HUES6 (cell line): Measurements from ENCODE around the gene UGT1A4.

Experiments used
- H3K27ac ChIP-seq: 2 replicates; pipeline ENCODE4 v1.7.0; 2013; ENCODE audit warnings: low read depth, mild to moderate bottlenecking, low read length, inconsistent platforms
- H3K27me3 ChIP-seq: 2 replicates; pipeline ENCODE4 v1.6.1; 2013; ENCODE audit warnings: low read length; ENCODE audit not compliant: control insufficient read depth, insufficient read depth
- H3K36me3 ChIP-seq: 2 replicates; pipeline ENCODE4 v1.6.1; 2013; ENCODE audit warnings: low read length; ENCODE audit not compliant: control insufficient read depth, insufficient read depth
- H3K4me1 ChIP-seq: 2 replicates; pipeline ENCODE4 v1.6.1; 2013; ENCODE audit warnings: low read length; ENCODE audit not compliant: control insufficient read depth, insufficient read depth
- H3K4me3 ChIP-seq: 2 replicates; pipeline ENCODE4 v1.5.1; 2013; ENCODE audit warnings: low read depth, low read length
- H3K9ac ChIP-seq: one replicate; pipeline ENCODE4 v1.6.1; 2013; ENCODE audit warnings: mild to moderate bottlenecking, low read length
- H3K9me3 ChIP-seq: 2 replicates; pipeline ENCODE4 v1.6.1; 2013; ENCODE audit warnings: low read depth, low read length; ENCODE audit not compliant: control insufficient read depth, insufficient read depth

The UGT1A4 gene

DNA sequence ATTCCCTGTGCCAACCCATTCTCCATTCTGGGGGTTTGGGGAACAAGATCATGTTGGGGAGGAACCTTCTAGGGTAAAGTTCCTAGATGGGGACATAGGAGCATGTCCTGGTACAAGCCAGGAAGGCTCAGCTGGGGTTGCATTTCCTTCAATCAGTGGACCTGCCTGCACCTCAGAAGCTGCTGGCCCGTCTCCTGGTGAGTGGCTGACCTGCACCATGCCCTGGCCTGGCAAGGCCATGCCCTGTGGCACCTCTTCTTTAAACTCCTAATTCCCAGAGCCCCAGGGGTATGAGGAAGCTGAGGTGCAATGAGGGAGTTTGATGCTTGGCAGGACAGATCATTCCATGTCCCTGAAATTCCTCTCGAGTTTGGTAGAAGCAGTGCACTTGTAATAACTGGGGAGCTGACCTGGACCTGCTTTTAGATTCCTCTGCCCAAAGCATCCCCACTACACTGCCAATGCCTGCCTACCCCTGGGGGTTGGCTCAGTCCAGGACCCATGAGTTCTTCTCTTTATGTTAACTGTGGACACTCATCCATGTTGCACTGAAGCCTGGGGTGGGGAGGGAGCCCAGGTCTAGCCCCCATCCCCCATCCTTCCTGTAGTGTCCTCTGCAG lies 84.9 kb downstream of the UGT1A4 start:
- Histone ChIP-seq H3K4me1 (no peaks in the 10 kb centered on the region), H3K27ac (no peak overlapping the region), H3K9ac (no peak overlapping the region), H3K36me3 (no peaks in the 10 kb centered on the region), H3K9me3 (no peaks in the 10 kb centered on the region), H3K4me3 (no peak overlapping the region), H3K27me3 (0 out of 2 replicates have a peak, but pooled peaks cover 2% of the 10 kb centered on the region)

DNA sequence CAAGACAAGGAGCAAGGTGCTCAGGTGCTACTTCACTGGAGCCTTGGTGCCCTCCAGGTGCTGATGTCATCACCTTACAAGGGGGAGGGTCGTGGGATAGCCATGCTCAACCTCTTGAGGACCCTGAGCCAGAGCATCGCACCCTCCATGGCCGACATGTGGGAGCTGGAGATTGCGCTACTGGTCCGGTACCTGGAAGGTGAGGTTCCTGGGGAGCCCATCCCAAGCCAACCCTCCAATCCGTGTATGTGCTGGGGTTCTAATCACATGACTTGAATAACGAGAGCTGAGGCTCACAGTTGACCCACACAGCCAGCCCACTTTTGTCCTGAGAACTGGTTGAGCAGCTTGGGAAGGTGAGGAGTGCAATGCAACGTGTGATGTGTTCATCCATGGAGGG lies 85.5 kb downstream of the UGT1A4 start:
- Histone ChIP-seq H3K9me3 (no peaks in the 10 kb centered on the region), H3K27me3 (0 out of 2 replicates have a peak, but pooled peaks cover 2% of the 10 kb centered on the region), H3K4me3 (no peak overlapping the region), H3K27ac (no peak overlapping the region), H3K4me1 (no peaks in the 10 kb centered on the region), H3K9ac (no peak overlapping the region), H3K36me3 (no peaks in the 10 kb centered on the region)

DNA sequence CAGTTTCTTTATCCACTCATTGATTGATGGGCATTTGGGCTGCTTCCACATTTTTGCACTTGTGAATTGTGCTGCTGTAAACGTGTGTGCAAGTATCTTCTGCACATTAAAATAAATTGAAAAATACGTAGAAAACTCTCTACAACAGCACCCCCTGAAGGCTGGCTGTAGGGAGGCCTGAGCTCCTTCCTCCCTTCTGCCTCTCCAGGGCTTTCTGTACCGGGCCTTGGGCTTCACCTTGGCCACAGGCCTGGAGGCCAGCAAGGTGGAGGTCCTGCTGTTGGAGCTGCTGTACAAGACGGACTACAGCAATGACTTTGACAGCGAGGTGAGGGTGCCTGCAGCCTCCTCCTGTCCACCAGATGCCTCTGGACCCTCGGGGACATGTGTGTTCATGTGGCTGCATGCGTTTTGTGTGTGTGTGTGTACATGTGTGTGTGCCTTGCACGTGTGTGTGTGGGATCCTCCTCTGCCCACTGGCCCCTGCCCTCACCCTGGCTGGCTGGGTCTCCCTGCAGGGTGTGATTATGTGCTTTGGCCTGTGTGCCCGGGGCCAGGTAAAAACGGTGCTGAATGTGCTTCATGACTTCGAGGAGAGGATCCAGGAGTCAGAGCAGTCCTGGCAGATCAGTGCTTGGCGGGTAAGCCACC lies 88.8 kb downstream of the UGT1A4 start:
- H3K27ac ChIP-seq, result no peak overlapping the region
- no peaks in the 10 kb centered on the region for H3K9me3 ChIP-seq
- no peaks in the 10 kb centered on the region for H3K4me1 ChIP-seq
- no peak overlapping the region for H3K4me3 ChIP-seq
- H3K36me3 ChIP-seq, result no peaks in the 10 kb centered on the region
- no peak overlapping the region for H3K9ac ChIP-seq
- 0 out of 2 replicates have a peak, but pooled peaks cover 2% of the 10 kb centered on the region for H3K27me3 ChIP-seq

DNA sequence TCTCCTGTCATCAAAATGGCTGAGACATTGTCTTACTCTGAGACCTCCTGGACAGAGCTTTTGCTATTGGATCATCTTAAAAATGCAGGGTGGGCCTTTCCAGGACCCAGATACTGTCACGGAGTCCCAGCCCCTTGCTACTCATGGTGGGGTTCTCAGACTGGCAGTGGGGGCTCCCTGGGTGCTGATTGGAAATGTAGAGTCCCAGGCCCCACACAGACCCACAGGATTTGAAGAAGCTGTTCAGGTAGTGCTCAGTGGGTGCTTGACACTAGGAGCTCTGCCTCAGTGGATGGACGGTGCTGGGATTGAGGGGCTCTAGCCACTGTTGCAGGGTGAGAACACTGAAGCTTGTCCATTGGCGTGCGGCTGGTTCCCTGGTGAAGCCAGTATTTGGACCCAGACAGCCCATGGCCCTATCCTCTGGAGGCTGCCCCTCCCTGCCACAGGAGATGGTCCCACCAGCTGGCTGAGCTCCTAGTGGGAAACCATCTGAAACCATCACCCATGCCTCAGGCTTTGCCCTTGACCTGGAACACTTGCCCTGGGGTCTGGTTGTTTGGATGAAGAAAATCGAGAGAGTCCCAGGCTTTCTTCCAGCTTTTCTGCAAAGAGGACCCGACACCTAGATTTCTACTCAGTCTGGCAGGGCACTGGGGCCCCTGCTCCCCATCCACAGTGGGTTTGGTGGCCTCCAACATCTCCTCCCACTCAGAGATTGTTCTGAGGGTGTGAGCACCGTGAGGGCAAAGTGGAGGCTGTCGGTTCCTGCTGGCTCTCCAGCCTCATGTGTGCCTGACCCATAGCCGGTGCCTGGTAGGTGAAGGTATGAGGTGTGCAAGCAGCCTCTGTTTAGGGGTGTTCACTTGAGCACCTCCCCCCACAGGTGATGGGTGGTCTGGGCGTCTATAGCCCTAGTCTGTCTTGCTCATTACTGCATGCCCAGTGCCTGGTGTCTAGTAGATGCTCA lies 89.7 kb downstream of the UGT1A4 start:
- no peaks in the 10 kb centered on the region for H3K36me3 ChIP-seq
- no peaks in the 10 kb centered on the region for H3K9me3 ChIP-seq
- no peak overlapping the region for H3K4me3 ChIP-seq
- no peak overlapping the region for H3K27ac ChIP-seq
- no peak overlapping the region for H3K9ac ChIP-seq
- no peaks in the 10 kb centered on the region for H3K4me1 ChIP-seq
- H3K27me3 ChIP-seq, result 0 out of 2 replicates have a peak, but pooled peaks cover 2% of the 10 kb centered on the region

DNA sequence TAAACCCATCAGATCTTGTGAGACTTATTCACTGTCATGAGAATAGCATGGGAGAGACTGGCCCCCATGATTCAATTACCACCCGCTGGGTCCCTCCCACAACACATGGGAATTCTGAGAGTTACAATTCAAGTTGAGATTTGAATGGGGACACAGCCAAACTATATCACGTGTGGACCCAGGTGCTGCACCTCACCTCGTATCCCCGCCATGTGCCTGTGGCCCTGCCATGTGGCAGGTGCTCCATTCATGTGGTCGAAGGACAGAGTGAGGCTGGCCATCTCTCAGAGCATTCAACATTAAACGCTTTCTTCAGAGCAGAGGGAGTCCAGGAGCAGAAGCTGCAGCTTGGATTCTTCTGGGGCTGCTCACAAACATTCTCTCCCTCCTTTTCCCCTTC lies 91.8 kb downstream of the UGT1A4 start:
- H3K4me3 ChIP-seq, result no peak overlapping the region
- no peaks in the 10 kb centered on the region for H3K4me1 ChIP-seq
- no peaks in the 10 kb centered on the region for H3K27me3 ChIP-seq
- no peak overlapping the region for H3K9ac ChIP-seq
- H3K27ac ChIP-seq, result no peak overlapping the region
- no peaks in the 10 kb centered on the region for H3K9me3 ChIP-seq
- no peaks in the 10 kb centered on the region for H3K36me3 ChIP-seq

DNA sequence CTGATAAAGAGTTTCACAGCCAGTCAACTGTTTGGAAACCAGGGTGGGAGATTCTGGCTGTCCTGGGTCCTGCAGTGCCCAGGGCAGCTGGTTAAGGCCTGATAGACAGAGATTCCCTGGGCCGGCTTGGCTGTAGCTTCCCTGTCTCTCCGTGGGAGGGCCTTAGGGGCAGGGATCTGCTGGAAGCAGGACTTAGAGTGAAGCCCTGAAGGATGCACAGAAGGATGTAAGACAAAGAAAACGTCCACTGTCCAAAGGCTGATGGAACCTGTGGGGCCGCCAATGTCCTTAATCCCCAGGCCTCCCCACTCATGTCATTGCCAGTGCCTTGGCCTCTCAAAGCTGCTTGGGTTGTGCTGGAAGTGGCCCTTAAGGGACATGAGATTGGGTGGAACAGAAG lies 92.6 kb downstream of the UGT1A4 start:
- H3K27me3 ChIP-seq, result no peaks in the 10 kb centered on the region
- H3K27ac ChIP-seq, result no peak overlapping the region
- H3K4me1 ChIP-seq, result no peaks in the 10 kb centered on the region
- no peak overlapping the region for H3K4me3 ChIP-seq
- no peak overlapping the region for H3K9ac ChIP-seq
- H3K36me3 ChIP-seq, result no peaks in the 10 kb centered on the region
- no peaks in the 10 kb centered on the region for H3K9me3 ChIP-seq

DNA sequence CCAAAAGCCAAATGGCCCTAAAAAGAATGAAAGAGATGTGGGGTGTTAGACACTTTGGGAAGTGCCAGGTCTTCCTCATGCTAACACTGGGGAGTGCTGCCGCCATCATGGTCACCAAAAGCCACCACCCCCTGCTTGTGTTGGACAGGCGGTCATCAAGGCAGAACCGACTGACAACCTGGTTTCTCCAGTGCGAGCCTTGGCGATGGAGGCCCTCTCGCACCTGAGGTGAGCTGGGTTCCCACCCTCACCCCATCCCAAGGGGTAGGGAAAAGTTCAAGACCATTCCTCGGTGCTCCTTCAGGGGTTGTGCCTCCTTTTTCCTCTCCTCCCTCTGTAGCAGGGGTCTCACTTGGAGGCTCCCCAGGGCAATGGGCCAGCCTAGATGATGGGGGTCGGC lies 93.2 kb downstream of the UGT1A4 start:
- Histone ChIP-seq H3K27me3 (no peaks in the 10 kb centered on the region), H3K9ac (no peak overlapping the region), H3K36me3 (no peaks in the 10 kb centered on the region), H3K9me3 (no peaks in the 10 kb centered on the region), H3K4me1 (no peaks in the 10 kb centered on the region), H3K27ac (no peak overlapping the region), H3K4me3 (no peak overlapping the region)

DNA sequence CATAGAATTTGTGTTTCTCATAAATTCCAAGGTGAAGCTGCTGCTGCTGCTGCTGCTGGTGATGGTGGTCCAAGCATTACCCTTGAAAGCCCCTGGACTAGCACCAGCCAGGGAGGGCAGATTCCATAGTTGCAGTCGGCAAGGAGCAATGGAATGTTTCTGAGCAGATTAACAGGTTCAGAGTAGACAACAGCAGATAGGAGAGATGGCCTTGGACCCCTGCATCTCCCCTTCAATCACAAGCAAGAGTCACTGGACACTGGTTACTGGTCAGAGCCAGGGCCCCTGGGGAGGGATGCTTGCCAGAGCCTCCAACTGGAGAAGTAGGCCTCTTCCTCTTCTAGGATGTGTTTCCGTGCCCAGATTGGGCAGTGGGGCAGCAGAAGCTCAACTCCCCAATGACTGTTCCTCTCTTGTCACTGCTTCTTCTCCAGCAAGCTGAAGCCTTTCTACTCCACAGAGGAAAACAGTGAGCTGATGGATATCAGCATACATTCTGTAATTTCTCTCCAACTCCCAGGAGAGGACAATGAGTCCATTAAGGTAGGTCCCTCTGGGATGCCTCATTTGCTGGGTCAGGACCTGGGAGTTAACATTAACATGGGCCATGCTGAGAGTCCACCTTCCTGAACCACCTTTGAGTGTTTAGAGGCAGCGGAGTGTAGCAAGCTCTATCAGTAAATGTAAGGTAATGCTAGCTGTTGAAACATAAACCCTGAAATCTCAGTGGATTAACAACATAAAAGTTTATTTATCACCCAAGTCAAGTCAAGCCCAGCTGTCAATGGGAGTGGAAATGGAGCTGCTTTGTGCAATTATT lies 94.9 kb downstream of the UGT1A4 start:
- H3K27ac ChIP-seq, result no peak overlapping the region
- no peak overlapping the region for H3K9ac ChIP-seq
- no peaks in the 10 kb centered on the region for H3K9me3 ChIP-seq
- H3K4me1 ChIP-seq, result no peaks in the 10 kb centered on the region
- no peak overlapping the region for H3K4me3 ChIP-seq
- no peaks in the 10 kb centered on the region for H3K27me3 ChIP-seq
- H3K36me3 ChIP-seq, result no peaks in the 10 kb centered on the region

DNA sequence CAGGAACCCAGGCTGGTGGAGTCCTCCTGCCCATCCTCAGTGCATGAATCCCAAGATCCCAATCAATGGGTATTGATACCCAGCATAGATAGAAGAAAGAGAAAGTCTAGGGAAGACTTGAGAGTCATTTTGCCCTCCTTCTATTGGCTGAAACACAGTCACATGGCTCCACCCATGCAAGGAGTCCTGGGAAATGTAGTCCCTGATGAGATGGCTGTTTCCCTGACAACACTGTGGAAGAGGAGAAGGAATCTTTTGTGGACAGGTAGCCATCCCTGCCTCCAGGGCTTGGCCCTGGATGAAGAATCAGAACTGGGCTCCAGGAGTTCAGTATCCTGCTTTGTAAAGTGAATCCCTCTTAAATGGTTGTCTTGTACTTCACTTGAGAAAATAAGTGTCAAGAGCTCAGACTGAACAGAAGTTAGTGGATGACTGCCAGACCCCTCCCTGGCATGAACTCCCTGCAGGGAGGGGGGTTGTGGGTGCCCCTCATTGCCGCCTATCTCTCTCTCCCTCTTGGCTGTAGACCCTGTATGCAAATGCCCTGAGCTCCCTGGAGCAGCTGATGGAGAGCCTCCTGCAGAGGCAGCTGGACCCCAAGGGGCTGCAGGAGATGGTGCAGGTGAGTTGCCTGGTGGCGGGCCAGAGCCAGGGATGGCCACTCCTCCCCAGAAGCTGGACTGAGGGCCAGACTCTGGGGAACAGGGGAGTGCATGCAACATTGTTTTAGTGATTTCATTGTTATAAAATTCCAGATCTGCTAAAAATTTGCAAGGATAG lies 95.7 kb downstream of the UGT1A4 start:
- H3K27ac ChIP-seq, result no peak overlapping the region
- no peaks in the 10 kb centered on the region for H3K27me3 ChIP-seq
- H3K9ac ChIP-seq, result no peak overlapping the region
- H3K9me3 ChIP-seq, result no peaks in the 10 kb centered on the region
- no peaks in the 10 kb centered on the region for H3K36me3 ChIP-seq
- H3K4me3 ChIP-seq, result no peak overlapping the region
- no peaks in the 10 kb centered on the region for H3K4me1 ChIP-seq

DNA sequence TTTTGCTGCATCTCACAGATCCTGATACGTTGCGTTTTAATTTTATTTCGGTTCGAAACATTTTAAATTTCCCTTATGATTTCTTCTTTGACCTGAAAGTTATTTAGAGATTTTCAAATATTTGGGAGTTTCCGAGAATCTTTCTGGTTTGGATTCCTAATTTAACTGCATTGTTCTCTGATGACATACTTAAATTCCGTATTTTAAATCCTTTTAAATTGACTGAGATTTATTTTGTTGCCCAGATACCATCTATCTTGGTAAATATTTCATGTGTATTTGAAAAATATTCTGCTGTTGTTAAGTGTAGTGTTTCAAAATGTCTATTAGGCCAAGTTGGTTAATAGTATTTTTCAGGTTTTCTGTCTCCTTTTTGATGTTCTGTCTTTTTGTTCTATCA lies 97.3 kb downstream of the UGT1A4 start:
- Histone ChIP-seq H3K27ac (no peak overlapping the region), H3K9me3 (no peaks in the 10 kb centered on the region), H3K27me3 (no peaks in the 10 kb centered on the region)

More for the DNA sequence above, 97.3 kb downstream of the UGT1A4 start:
- no peak overlapping the region for H3K4me3 ChIP-seq
- H3K4me1 ChIP-seq, result no peaks in the 10 kb centered on the region
- H3K36me3 ChIP-seq, result no peaks in the 10 kb centered on the region
- H3K9ac ChIP-seq, result no peak overlapping the region
